Measurements from ENCODE around the gene PPP1CB.

Gene PPP1CB

GRCh38 chr2:28824207-28824606 is 72.6 kb downstream of the PPP1CB start:
- no peak for TF ChIP-seq CTCF (IDR thresholded peaks at IDR 0.05; ENCODE audit: control extremely low read depth, extremely low read depth, low read depth, missing control alignments)
- CTCF ChIA-PET: interaction anchor here (1.2 kb wide), 1 partner anchor 15 kb away, joined by 4 read pairs; no protein-coding TSS in a partner anchor
- POLR2A ChIA-PET: no interaction called here

GRCh38 chr2:28824870-28825269 is 73.2 kb downstream of the PPP1CB start:
- no peak for DNase-seq (ENCODE audit: extremely low spot score)
- ChIA-PET CTCF (interaction anchor here (0.8 to 1.2 kb wide), 2 partner anchors 16 to 85 kb away, joined by 3 to 4 read pairs; no protein-coding TSS in a partner anchor), POLR2A (no interaction called here)

More at GRCh38 chr2:28824207-28824606, 72.6 kb downstream of the PPP1CB start:
- no peak for DNase-seq (ENCODE audit: extremely low spot score)

GRCh38 chr2:28828382-28828781 is 76.8 kb downstream of the PPP1CB start:
- POLR2A ChIA-PET: no interaction called here
- CTCF ChIA-PET: interaction anchor here (1.0 kb wide), 1 partner anchor 8 kb away, joined by 3 read pairs; no protein-coding TSS in a partner anchor
- TF ChIP-seq CTCF (IDR thresholded peaks at IDR 0.05; ENCODE audit: control extremely low read depth, extremely low read depth, low read depth, missing control alignments): no peak
- DNase-seq (ENCODE audit: extremely low spot score): no peak

More at GRCh38 chr2:28824870-28825269, 73.2 kb downstream of the PPP1CB start:
- no peak for TF ChIP-seq CTCF (IDR thresholded peaks at IDR 0.05; ENCODE audit: control extremely low read depth, extremely low read depth, low read depth, missing control alignments)

GRCh38 chr2:28833740-28834470 is 82.3 kb downstream of the PPP1CB start:
- ChIA-PET CTCF (interaction anchor here (1.0 to 2.9 kb wide), 5 partner anchors 10 to 240 kb away, joined by 4 to 15 read pairs (median 4); no protein-coding TSS in a partner anchor), POLR2A (no interaction called here)
- no peak for DNase-seq (ENCODE audit: extremely low spot score)
- TF ChIP-seq CTCF (IDR thresholded peaks at IDR 0.05; ENCODE audit: control extremely low read depth, extremely low read depth, low read depth, missing control alignments): no peak

- DNase-seq (ENCODE audit: extremely low spot score): no peak
- TF ChIP-seq CTCF (IDR thresholded peaks at IDR 0.05; ENCODE audit: control extremely low read depth, extremely low read depth, low read depth, missing control alignments): no peak
- ChIA-PET CTCF (interaction anchor here (1.0 to 2.9 kb wide), 6 partner anchors 9 to 23 kb away, joined by 3 to 15 read pairs (median 4); no protein-coding TSS in a partner anchor), POLR2A (no interaction called here)
Observed at GRCh38 chr2:28835781-28836180, 84.2 kb downstream of the PPP1CB start.

GRCh38 chr2:28838971-28839370 is 87.3 kb downstream of the PPP1CB start:
- CTCF ChIA-PET: interaction anchor here (1.0 to 1.3 kb wide), 2 partner anchors 15 to 18 kb away, joined by 3 read pairs; no protein-coding TSS in a partner anchor
- no peak for TF ChIP-seq CTCF (IDR thresholded peaks at IDR 0.05; ENCODE audit: control extremely low read depth, extremely low read depth, low read depth, missing control alignments)
- DNase-seq (ENCODE audit: extremely low spot score): no peak
- POLR2A ChIA-PET: interaction anchor here (0.8 kb wide), 1 partner anchor 27 kb away, joined by 3 read pairs; no protein-coding TSS in a partner anchor
